NB4 (cell line): Measurements from ENCODE around the gene PITPNC1.

ENCODE experiments used
- MYC ChIP-seq: IDR thresholded peaks from 2 replicates; pipeline ENCODE4 v1.6.1; 2011; ENCODE audit warnings: low read depth, low read length
- POLR2A ChIP-seq: IDR thresholded peaks from 2 replicates; pipeline ENCODE4 v1.6.1; 2011; ENCODE audit warnings: mild to moderate bottlenecking; ENCODE audit not compliant: insufficient read length; ENCODE audit errors: extremely low read depth
- TF ChIP-seq, protein P1 (sequence below): IDR thresholded peaks from one replicate; pipeline ENCODE4 v1.5.1; 2012; ENCODE audit warnings: low read depth, low read length
- TF ChIP-seq, protein P2 (sequence below): IDR thresholded peaks from 2 replicates; pipeline ENCODE4 v1.6.1; 2011; ENCODE audit warnings: low read depth, low read length

GRCh38 chr17:67615736-67616135 is 238.7 kb downstream of the PITPNC1 start:
- TF ChIP-seq, protein P1, sequence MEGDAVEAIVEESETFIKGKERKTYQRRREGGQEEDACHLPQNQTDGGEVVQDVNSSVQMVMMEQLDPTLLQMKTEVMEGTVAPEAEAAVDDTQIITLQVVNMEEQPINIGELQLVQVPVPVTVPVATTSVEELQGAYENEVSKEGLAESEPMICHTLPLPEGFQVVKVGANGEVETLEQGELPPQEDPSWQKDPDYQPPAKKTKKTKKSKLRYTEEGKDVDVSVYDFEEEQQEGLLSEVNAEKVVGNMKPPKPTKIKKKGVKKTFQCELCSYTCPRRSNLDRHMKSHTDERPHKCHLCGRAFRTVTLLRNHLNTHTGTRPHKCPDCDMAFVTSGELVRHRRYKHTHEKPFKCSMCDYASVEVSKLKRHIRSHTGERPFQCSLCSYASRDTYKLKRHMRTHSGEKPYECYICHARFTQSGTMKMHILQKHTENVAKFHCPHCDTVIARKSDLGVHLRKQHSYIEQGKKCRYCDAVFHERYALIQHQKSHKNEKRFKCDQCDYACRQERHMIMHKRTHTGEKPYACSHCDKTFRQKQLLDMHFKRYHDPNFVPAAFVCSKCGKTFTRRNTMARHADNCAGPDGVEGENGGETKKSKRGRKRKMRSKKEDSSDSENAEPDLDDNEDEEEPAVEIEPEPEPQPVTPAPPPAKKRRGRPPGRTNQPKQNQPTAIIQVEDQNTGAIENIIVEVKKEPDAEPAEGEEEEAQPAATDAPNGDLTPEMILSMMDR: no peak
- no peak for TF ChIP-seq POLR2A
- TF ChIP-seq, protein P2, sequence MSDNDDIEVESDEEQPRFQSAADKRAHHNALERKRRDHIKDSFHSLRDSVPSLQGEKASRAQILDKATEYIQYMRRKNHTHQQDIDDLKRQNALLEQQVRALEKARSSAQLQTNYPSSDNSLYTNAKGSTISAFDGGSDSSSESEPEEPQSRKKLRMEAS: no peak
- no peak for TF ChIP-seq MYC
